Mesenchymal stem cell (in vitro differentiated cells and primary cell): Measurements from ENCODE around the gene ALPI.
A peak's percentile ranks its signal among the peaks of the same experiment; 100 is the strongest.
"Not testable (repeated sequence)": the region's sequence is repeated elsewhere in the genome, so short reads cannot be mapped to it uniquely, and the experiment has no call there.

Experiments used
- DNase-seq: peaks from one replicate; pipeline ENCODE4 v3.0.0-alpha.2; 2013
- H2AFZ ChIP-seq: one replicate; pipeline ENCODE4 v1.6.1; 2013; ENCODE audit warnings: low read depth, mild to moderate bottlenecking, control low read depth, inconsistent platforms, low read length, moderate library complexity
- H2AK5ac ChIP-seq: 2 replicates; pipeline ENCODE4 v1.6.1; 2013; ENCODE audit warnings: low read length, moderate library complexity, mild to moderate bottlenecking, inconsistent platforms; ENCODE audit not compliant: severe bottlenecking
- H2BK120ac ChIP-seq: one replicate; pipeline ENCODE4 v1.6.1; 2013; ENCODE audit warnings: low read depth, mild to moderate bottlenecking, inconsistent platforms, low read length, moderate library complexity
- H2BK12ac ChIP-seq, 2 experiments: one replicate each; pipeline ENCODE4 v1.6.1; 2013; ENCODE audit warnings: inconsistent platforms in 2 of 2, low read length in 2 of 2, mild to moderate bottlenecking in 2 of 2, moderate library complexity in 2 of 2, control low read depth in 1 of 2
- H2BK15ac ChIP-seq: one replicate; pipeline ENCODE4 v1.6.1; 2013; ENCODE audit warnings: mild to moderate bottlenecking, low read depth, inconsistent platforms; ENCODE audit not compliant: poor library complexity, severe bottlenecking
- H2BK5ac ChIP-seq: 2 replicates; pipeline ENCODE4 v1.6.1; 2013; ENCODE audit warnings: low read depth, mild to moderate bottlenecking, low read length, control low read depth, inconsistent platforms; ENCODE audit not compliant: poor library complexity, severe bottlenecking
- H3K14ac ChIP-seq, 2 experiments: one replicate each; pipeline ENCODE4 v1.6.1; 2013; ENCODE audit warnings: inconsistent platforms in 2 of 2, low read length in 2 of 2, control low read depth in 1 of 2, mild to moderate bottlenecking in 1 of 2, moderate library complexity in 1 of 2
- H3K18ac ChIP-seq, 2 experiments: one replicate each; pipeline ENCODE4 v1.6.1; 2013; ENCODE audit warnings: inconsistent platforms in 2 of 2, low read length in 2 of 2, control low read depth in 1 of 2, low read depth in 1 of 2, mild to moderate bottlenecking in 1 of 2
- H3K23ac ChIP-seq, 2 experiments: one replicate each; pipeline ENCODE4 v1.6.1; 2013; ENCODE audit warnings: inconsistent platforms in 2 of 2, low read length in 2 of 2, mild to moderate bottlenecking in 2 of 2, moderate library complexity in 2 of 2, control low read depth in 1 of 2
- H3K27ac ChIP-seq: 2 replicates; pipeline ENCODE4 v1.5.1; 2013; ENCODE audit warnings: mild to moderate bottlenecking, moderate library complexity, low read length, control low read depth, inconsistent platforms; ENCODE audit not compliant: poor library complexity, severe bottlenecking
- H3K27me3 ChIP-seq, 2 experiments: 2 replicates each; pipeline versions ENCODE4 v1.6.1 to v1.7.0; 2013; ENCODE audit warnings: low read length in 2 of 2, mild to moderate bottlenecking in 2 of 2, moderate library complexity in 2 of 2, control low read depth in 1 of 2, inconsistent platforms in 1 of 2; ENCODE audit not compliant: control insufficient read depth in 1 of 2, insufficient read depth in 1 of 2
- H3K36me3 ChIP-seq, 2 experiments: 2 replicates each; pipeline versions ENCODE4 v1.6.1 to v1.7.0; 2013; ENCODE audit warnings: low read length in 2 of 2, control low read depth in 1 of 2, inconsistent platforms in 1 of 2, low read depth in 1 of 2, mild to moderate bottlenecking in 1 of 2; ENCODE audit not compliant: insufficient read depth in 2 of 2, control insufficient read depth in 1 of 2
- H3K4ac ChIP-seq, 2 experiments: one replicate each; pipeline ENCODE4 v1.6.1; 2013; ENCODE audit warnings: inconsistent platforms in 2 of 2, low read length in 2 of 2, mild to moderate bottlenecking in 2 of 2, moderate library complexity in 2 of 2, control low read depth in 1 of 2, low read depth in 1 of 2
- H3K4me1 ChIP-seq: 2 replicates; pipeline ENCODE4 v1.6.1; 2013; ENCODE audit warnings: low read depth, low read length, control low read depth; ENCODE audit not compliant: control insufficient read depth, insufficient read depth
- H3K4me2 ChIP-seq: 2 replicates; pipeline ENCODE4 v1.6.1; 2013; ENCODE audit warnings: low read length, mild to moderate bottlenecking, inconsistent platforms; ENCODE audit not compliant: poor library complexity, severe bottlenecking
- H3K4me3 ChIP-seq, 2 experiments: 2 replicates each; pipeline versions ENCODE4 v1.5.1 to v1.7.0; 2013; ENCODE audit warnings: low read length in 2 of 2, mild to moderate bottlenecking in 2 of 2, control low read depth in 1 of 2, low read depth in 1 of 2; ENCODE audit not compliant: insufficient read depth in 1 of 2
- H3K79me1 ChIP-seq: replicated peaks from 2 replicates; pipeline ENCODE4 v1.6.1; 2013; ENCODE audit warnings: mild to moderate bottlenecking, control low read depth, low read length, inconsistent platforms; ENCODE audit not compliant: poor library complexity, severe bottlenecking
- H3K9ac ChIP-seq: 2 replicates; pipeline ENCODE4 v1.7.0; 2013; ENCODE audit warnings: mild to moderate bottlenecking, low read length, moderate library complexity
- H3K9me3 ChIP-seq: 2 replicates; pipeline ENCODE4 v1.7.0; 2013; ENCODE audit warnings: mild to moderate bottlenecking, low read length; ENCODE audit not compliant: control insufficient read depth
- H4K8ac ChIP-seq: one replicate; pipeline ENCODE4 v1.6.1; 2013; ENCODE audit warnings: inconsistent platforms, mild to moderate bottlenecking, low read length, moderate library complexity
- H4K91ac ChIP-seq: one replicate; pipeline ENCODE4 v1.6.1; 2013; ENCODE audit warnings: mild to moderate bottlenecking, low read length, inconsistent platforms
- WGBS: methylation state at CpG from one replicate; pipeline ENCODE4 v1.1.7; 2013; ENCODE audit warnings: mixed read lengths; 5-methylcytosine and 5-hydroxymethylcytosine counted together

The ALPI gene

DNA sequence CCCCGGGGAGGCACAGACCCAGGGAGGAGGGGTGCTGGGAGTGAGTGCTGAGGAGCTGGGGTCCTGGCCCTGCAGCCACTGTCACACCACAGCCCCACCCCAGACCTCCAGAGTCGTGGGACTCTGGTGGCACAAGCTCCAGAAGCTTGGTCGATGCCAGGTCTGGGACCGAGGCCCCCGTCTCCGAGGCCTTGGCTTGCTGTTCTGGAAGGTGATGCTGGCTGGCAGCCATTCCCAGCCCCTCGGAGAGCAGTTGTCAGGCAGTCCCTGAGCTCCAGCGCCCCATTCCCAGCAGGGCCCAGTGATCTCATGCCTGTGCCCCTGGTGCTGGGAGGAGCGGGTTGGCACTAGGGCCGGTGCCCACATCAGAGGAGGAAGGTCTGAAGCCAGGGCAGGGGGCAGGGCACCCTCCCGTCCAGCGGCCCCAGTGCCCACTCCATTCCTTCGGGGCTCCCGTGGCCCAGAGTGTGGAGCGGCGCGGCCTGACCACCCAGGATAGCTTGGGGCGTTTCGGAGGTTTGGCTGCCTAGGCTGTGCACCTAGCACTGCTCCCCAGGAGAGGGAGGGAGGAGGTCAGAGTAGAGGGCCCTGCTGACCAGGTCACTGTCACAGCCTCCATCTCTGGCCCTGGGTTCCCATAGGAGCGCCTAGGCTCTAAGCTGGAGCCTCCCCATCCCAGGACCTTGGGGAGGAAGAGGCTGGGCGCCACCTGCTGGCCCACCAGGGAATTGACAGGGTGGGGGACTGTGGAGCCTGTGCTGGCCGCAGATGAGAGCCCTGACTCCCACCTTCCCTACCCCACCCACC is 16.8 kb upstream of the ALPI start:
- H2BK5ac ChIP-seq, result no peak overlapping the region
- no peaks in the 10 kb centered on the region for H3K36me3 ChIP-seq
- no peak overlapping the region for H3K23ac ChIP-seq
- no peak overlapping the region for H2AFZ ChIP-seq
- H3K79me1 ChIP-seq, result no peaks in the 10 kb centered on the region
- H3K27me3 ChIP-seq, result peaks cover 51 to 54% of the 10 kb centered on the region in 2 experiments
- H2AK5ac ChIP-seq, result no peak overlapping the region
- H3K27ac ChIP-seq, result no peak overlapping the region
- H3K4me2 ChIP-seq, result no peak overlapping the region
- peaks cover 6% of the 10 kb centered on the region for H3K4me1 ChIP-seq
- DNase-seq, result peak; percentile 12
- H3K9me3 ChIP-seq, result no peaks in the 10 kb centered on the region
- no peak overlapping the region for H2BK15ac ChIP-seq
- no peak overlapping the region for H4K8ac ChIP-seq
- H4K91ac ChIP-seq, result no peak overlapping the region
- H2BK12ac ChIP-seq, result no peak overlapping the region
- no peak overlapping the region for H3K18ac ChIP-seq
- H2BK120ac ChIP-seq, result no peak overlapping the region
- no peak overlapping the region for H3K4me3 ChIP-seq
- H3K9ac ChIP-seq, result no peak overlapping the region
- H3K14ac ChIP-seq, result no peak overlapping the region
- no peak overlapping the region for H3K4ac ChIP-seq
- 89% methylated on average over 18 of the region's 22 CpGs for WGBS

DNA sequence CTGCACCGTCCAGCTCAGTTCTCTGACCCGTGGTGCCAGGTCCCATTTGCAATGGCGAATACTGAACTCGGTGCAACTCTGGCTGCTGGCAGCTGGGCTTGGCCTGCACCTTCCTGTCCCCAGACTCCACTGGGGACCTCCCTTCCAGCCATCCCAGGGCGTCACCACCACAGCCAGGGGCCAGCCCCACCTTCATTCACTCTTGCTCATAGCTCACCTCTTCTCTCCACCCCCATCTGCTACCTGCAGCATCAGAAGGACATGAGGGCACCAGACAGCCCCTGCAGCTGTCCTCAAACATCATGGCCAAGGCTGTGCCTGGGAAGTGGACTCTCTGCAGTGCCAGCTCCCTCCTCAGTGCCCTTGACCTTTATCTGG is 16.2 kb upstream of the ALPI start:
- no peak overlapping the region for H2BK15ac ChIP-seq
- no peak overlapping the region for H3K4ac ChIP-seq
- no peak overlapping the region for H3K18ac ChIP-seq
- no peak overlapping the region for H3K4me3 ChIP-seq
- H3K14ac ChIP-seq, result no peak overlapping the region
- no peaks in the 10 kb centered on the region for H3K79me1 ChIP-seq
- no peak overlapping the region for H2BK120ac ChIP-seq
- H3K9ac ChIP-seq, result no peak overlapping the region
- DNase-seq, result no peak
- no peak overlapping the region for H4K8ac ChIP-seq
- H4K91ac ChIP-seq, result no peak overlapping the region
- H3K36me3 ChIP-seq, result no peaks in the 10 kb centered on the region
- no peak overlapping the region for H3K23ac ChIP-seq
- no peak overlapping the region for H2AFZ ChIP-seq
- no peaks in the 10 kb centered on the region for H3K9me3 ChIP-seq
- no peak overlapping the region for H2AK5ac ChIP-seq
- 17% methylated on average over 5 of the region's 5 CpGs for WGBS
- H2BK12ac ChIP-seq, result no peak overlapping the region
- no peak overlapping the region for H3K4me2 ChIP-seq
- peaks cover 8% of the 10 kb centered on the region for H3K4me1 ChIP-seq
- H3K27ac ChIP-seq, result no peak overlapping the region
- H3K27me3 ChIP-seq, result peaks cover 46 to 52% of the 10 kb centered on the region in 2 experiments
- H2BK5ac ChIP-seq, result no peak overlapping the region

DNA sequence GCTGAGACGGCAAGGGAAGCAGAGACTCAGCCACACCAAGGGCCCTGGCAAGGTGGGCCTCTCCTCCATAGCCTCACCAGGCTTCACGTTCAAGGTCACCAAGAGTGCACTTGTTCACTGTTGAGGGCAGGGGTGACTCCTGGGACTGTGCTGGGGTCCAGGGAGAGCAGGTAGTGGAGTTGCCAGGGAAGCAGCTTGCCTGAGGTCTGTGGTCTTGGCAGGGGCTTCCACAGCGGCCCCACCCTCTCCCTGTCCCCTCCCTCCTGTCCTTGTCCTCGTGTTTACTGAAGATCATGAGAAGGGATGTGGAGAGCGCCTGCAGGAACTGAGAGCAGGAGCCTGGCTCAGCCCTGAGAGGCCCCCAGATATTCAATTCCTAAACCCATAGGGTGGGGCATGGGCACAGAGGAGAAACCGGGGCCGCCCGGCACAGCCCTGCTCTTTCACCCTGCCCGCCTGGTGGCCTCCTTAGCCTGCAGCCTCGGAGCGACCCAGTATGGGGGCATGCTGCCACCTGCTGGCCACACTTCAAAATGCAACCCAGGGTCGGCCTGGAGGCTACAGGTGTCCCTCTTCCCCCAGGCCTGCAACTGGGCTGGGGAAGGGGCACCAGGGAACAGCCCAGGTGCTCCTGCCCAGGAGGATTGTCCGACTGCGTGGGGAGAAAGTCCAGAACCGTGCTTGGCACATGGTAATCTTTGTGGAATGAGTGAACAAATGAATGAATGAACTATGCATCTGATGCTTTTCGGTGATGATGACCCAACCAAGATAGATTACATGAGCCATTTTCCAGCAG is 15.5 kb upstream of the ALPI start:
- DNase-seq, result peak; percentile 65
- not testable (repeated sequence) for H2AFZ ChIP-seq, H3K4me2 ChIP-seq, H2BK12ac ChIP-seq, H3K27ac ChIP-seq, H3K4me1 ChIP-seq, H2BK15ac ChIP-seq, H3K14ac ChIP-seq, H3K9me3 ChIP-seq, H4K8ac ChIP-seq, H3K9ac ChIP-seq, H3K4ac ChIP-seq, H3K18ac ChIP-seq, H3K23ac ChIP-seq, H2BK5ac ChIP-seq, H3K79me1 ChIP-seq, H4K91ac ChIP-seq, H3K36me3 ChIP-seq, H2BK120ac ChIP-seq, H2AK5ac ChIP-seq, H3K4me3 ChIP-seq
- peaks cover 39 to 47% of the 10 kb centered on the region in 2 experiments for H3K27me3 ChIP-seq
- WGBS, result 12% methylated on average over 13 of the region's 16 CpGs

DNA sequence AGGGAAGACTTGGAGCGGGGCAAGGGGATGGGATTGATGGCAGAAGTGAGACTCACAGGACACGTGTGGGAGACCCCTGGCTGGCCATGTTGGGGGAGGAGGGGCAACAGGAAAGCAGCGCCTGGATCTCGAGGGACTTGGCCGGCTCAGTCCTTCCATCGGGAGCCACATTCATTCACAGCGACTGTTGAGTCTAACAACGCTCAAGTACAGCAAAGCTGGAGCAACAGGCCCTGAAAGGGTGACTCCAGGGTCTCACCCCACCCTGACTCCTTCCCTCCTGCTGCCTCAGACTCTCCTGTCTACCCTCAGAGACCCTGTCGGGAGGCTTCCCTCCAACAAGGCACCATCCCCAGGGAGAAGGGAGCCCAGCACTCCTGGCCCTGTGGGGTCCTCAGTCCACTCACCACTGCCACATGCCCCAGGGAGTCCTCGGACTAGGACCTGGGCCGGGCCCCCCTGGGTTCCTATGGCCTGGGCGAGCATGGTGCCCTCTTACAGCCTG is 14.8 kb upstream of the ALPI start:
- no peak overlapping the region for H3K18ac ChIP-seq
- H3K27me3 ChIP-seq, result peaks cover 36 to 40% of the 10 kb centered on the region in 2 experiments
- H3K9ac ChIP-seq, result no peak overlapping the region
- no peak overlapping the region for H3K27ac ChIP-seq
- H2AFZ ChIP-seq, result no peak overlapping the region
- 83% methylated on average over 12 of the region's 12 CpGs for WGBS
- no peak overlapping the region for H2BK12ac ChIP-seq
- H3K4me1 ChIP-seq, result peaks cover 8% of the 10 kb centered on the region
- H2BK15ac ChIP-seq, result no peak overlapping the region
- no peak overlapping the region for H2BK5ac ChIP-seq
- H3K9me3 ChIP-seq, result no peaks in the 10 kb centered on the region
- no peak overlapping the region for H2BK120ac ChIP-seq
- no peak overlapping the region for H3K14ac ChIP-seq
- H4K91ac ChIP-seq, result no peak overlapping the region
- H3K4me3 ChIP-seq, result no peak overlapping the region
- H2AK5ac ChIP-seq, result no peak overlapping the region
- H3K4ac ChIP-seq, result no peak overlapping the region
- H3K36me3 ChIP-seq, result no peaks in the 10 kb centered on the region
- H3K23ac ChIP-seq, result no peak overlapping the region
- H3K4me2 ChIP-seq, result no peak overlapping the region
- DNase-seq, result no peak
- H3K79me1 ChIP-seq, result no peaks in the 10 kb centered on the region
- H4K8ac ChIP-seq, result no peak overlapping the region
